Ovary (tissue), 9 donors: ENCODE data around the gene HIPK1. TPM values are rescaled to one million over a fixed set of nuclear protein-coding genes. Genes with fewer than 3 reads are reported as not detected.
A peak's percentile ranks its signal among the peaks of the same experiment; 100 is the strongest.

Experiments used
- DNase-seq, 5 donors: peaks; one replicate each; pipeline ENCODE4 v3.0.0-alpha.2; 2019 to 2020
- H3K27ac ChIP-seq, 2 donors: fragments of 200-600 bp; one replicate each; pipeline versions ENCODE4 v1.5.1 to v1.8.0; 2019 to 2022
- H3K27me3 ChIP-seq: fragments of 200-600 bp; one replicate; pipeline ENCODE4 v1.8.0; 2022
- H3K36me3 ChIP-seq: fragments of 200-600 bp; sonication (generic); one replicate; pipeline ENCODE4 v1.5.1; 2019
- H3K4me1 ChIP-seq: one replicate; pipeline ENCODE4 v1.8.1; 2013; ENCODE audit warnings: mild to moderate bottlenecking, moderate library complexity; ENCODE audit not compliant: insufficient read depth
- H3K4me3 ChIP-seq: fragments of 200-600 bp; sonication (generic); one replicate; pipeline ENCODE4 v1.5.1; 2017
- H3K9me3 ChIP-seq, 2 donors: fragments of 200-600 bp in 1 of 2; sonication (generic) in 1 of 2; one replicate each; pipeline versions ENCODE4 v1.5.1 to v1.8.1; 2013 to 2019; ENCODE audit warnings: mild to moderate bottlenecking in 1 of 2, moderate library complexity in 1 of 2
- CTCF ChIP-seq, 3 donors: fragments of 450-650 bp in 2 of 3; fragments of 200-600 bp in 1 of 3; IDR thresholded peaks; one replicate each; pipeline versions ENCODE4 v1.5.1 to v1.8.0; 2016 to 2022; ENCODE audit warnings: antibody characterized with exemption in 3 of 3, mild to moderate bottlenecking in 1 of 3
- EP300 ChIP-seq: sonication (generic); formaldehyde crosslinking; IDR thresholded peaks from one replicate; pipeline ENCODE4 v1.6.1; 2017; ENCODE audit warnings: antibody characterized with exemption
- POLR2A ChIP-seq: fragments of 450-650 bp; IDR thresholded peaks from one replicate; pipeline ENCODE4 v1.6.1; 2017; ENCODE audit warnings: antibody characterized with exemption, mild to moderate bottlenecking, moderate library complexity
- WGBS, 3 donors: extraction: QIAGEN DNeasy Blood & Tissue Kit in 1 of 3; methylation state at CpG; one replicate each; pipeline versions ENCODE4 v1.1.5 to v1.1.7; 2013 to 2017; 5-methylcytosine and 5-hydroxymethylcytosine counted together
- intact Hi-C, 4 donors: fragments of 100-400 bp; cut with DNase I; formaldehyde crosslinking; loops; one replicate each; pipeline versions ENCODE4 v1.11.0 to v1.15.1; 2022 to 2023
- polyA plus RNA-seq, 2 donors: library from polyadenylated mRNA; stranded (reverse); fragments of 200-250 nt in 1 of 2; fragments of 350-450 nt in 1 of 2; fragmentation: Illumina TruSeq in 1 of 2; extraction: RNeasy Lipid Tissue Mini Kit (QIAGEN cat#74804) in 1 of 2; gene quantifications; one replicate each; pipeline ENCODE4 v1.2.3, GENCODE V29; 2013 to 2014
- total RNA-seq, 7 donors: library from RNA; depleted of rRNA in 2 of 7; stranded (reverse); fragments of >200 nt in 2 of 7; fragmentation: NEBNext Ultra II Directional in 3 of 7; extraction: Animal tissue kit (Norgen Biotek cat#: 25700) in 3 of 7; gene quantifications; one replicate each; pipeline versions ENCODE4 v1.1.0 to v1.2.4, GENCODE V29; 2016 to 2023
- donor health status: DM: no; HTN: no; CAD: no; lungs with moderate emphysema.
- donor health status: DM: no; HTN: no; CAD: no.
- donor health status: Bipolar disorder and iron deficiency.
- donor health status: DM: yes; HTN: yes; CAD: no.
- donor health status: DM: no; HTN: no; CAD: no.
- donor health status: DM: yes; HTN: yes; CAD: no.

HIPK1 gene
- total and polyA plus RNA-seq, 9 donors, result 17.5 to 77.0 (median 61.7) TPM

GRCh38 chr1:113982949-113983348 is 53.8 kb downstream of the HIPK1 start:
- Histone ChIP-seq H3K27ac (peak overlapping the region; percentile 53 to 72), H3K4me1 (peaks cover 17% of the 10 kb centered on the region), H3K36me3 (no peaks in the 10 kb centered on the region), H3K9me3 (no peaks in the 10 kb centered on the region), H3K27me3 (no peaks in the 10 kb centered on the region), H3K4me3 (peak overlapping the region; percentile 26)
- TF ChIP-seq EP300 (no peak), POLR2A (no peak), CTCF (IDR thresholded peaks at IDR 0.05) (no peak)
- WGBS, 3 donors, result 20 to 38% (median 35%) methylated on average over 5 of the region's 5 CpGs
- DNase-seq, result peak in 2 of 5 donors; percentile 35 to 38
- intact Hi-C loops, result loop anchor here in 1 of 4 donors (5.0 kb wide), 1 partner anchor 299 kb away; no protein-coding TSS in a partner anchor

- H3K4me3 ChIP-seq, result peak overlapping the region; percentile 26
- TF ChIP-seq CTCF (IDR thresholded peaks at IDR 0.05) (no peak), EP300 (no peak), POLR2A (no peak)
- H3K9me3 ChIP-seq, result no peaks in the 10 kb centered on the region
- peaks cover 17% of the 10 kb centered on the region for H3K4me1 ChIP-seq
- H3K27me3 ChIP-seq, result no peaks in the 10 kb centered on the region
- peak overlapping the region; percentile 53 to 72 for H3K27ac ChIP-seq
- no peaks in the 10 kb centered on the region for H3K36me3 ChIP-seq
- 22 to 24% (median 24%) methylated on average over 8 of the region's 8 CpGs for WGBS, 3 donors
- DNase-seq, result peak in 4 of 5 donors; percentile 19 to 51 (median 34)
- intact Hi-C loops, result loop anchor here in 1 of 4 donors (5.0 kb wide), 1 partner anchor 299 kb away; no protein-coding TSS in a partner anchor
These were observed 54.3 kb downstream of the HIPK1 start for GRCh38 chr1:113983391-113983790.

- intact Hi-C loops, result loop anchor here in 1 of 4 donors (5.0 kb wide), 1 partner anchor 298 kb away; no protein-coding TSS in a partner anchor
These were observed 54.7 kb downstream of the HIPK1 start for GRCh38 chr1:113983826-113984225.

GRCh38 chr1:113984710-113985109 is 55.6 kb downstream of the HIPK1 start:
- no peak overlapping the region for H3K4me3 ChIP-seq
- no peaks in the 10 kb centered on the region for H3K27me3 ChIP-seq
- no peaks in the 10 kb centered on the region for H3K36me3 ChIP-seq
- intact Hi-C loops, result loop anchor here in 1 of 4 donors (5.0 kb wide), 1 partner anchor 298 kb away; no protein-coding TSS in a partner anchor
- no peak for TF ChIP-seq POLR2A
- TF ChIP-seq CTCF (IDR thresholded peaks at IDR 0.05), result no peak
- TF ChIP-seq EP300, result no peak
- no peaks in the 10 kb centered on the region for H3K9me3 ChIP-seq
- peaks cover 17% of the 10 kb centered on the region for H3K4me1 ChIP-seq
- no peak for DNase-seq
- 41 to 78% (median 78%) methylated on average over 4 of the region's 4 CpGs for WGBS, 3 donors
- peak overlapping the region in 1 of 2 donors; percentile 72 for H3K27ac ChIP-seq

More at GRCh38 chr1:113983826-113984225, 54.7 kb downstream of the HIPK1 start:
- H3K4me3 ChIP-seq, result no peak overlapping the region
- no peaks in the 10 kb centered on the region for H3K27me3 ChIP-seq
- H3K9me3 ChIP-seq, result no peaks in the 10 kb centered on the region
- no peaks in the 10 kb centered on the region for H3K36me3 ChIP-seq
- TF ChIP-seq EP300, result no peak
- no peak for TF ChIP-seq CTCF (IDR thresholded peaks at IDR 0.05)
- H3K27ac ChIP-seq, result peak overlapping the region; percentile 53 to 72
- peaks cover 17% of the 10 kb centered on the region for H3K4me1 ChIP-seq
- no peak for DNase-seq
- 61 to 71% (median 69%) methylated on average over 7 of the region's 7 CpGs for WGBS, 3 donors
